SU-DHL-6 (cell line): ENCODE results near the gene AGAP5.

Experiments
- CTCF ChIP-seq: fragments of 200-600 bp; sonication (generic); IDR thresholded peaks from one replicate; pipeline ENCODE4 v1.5.1; 2017; ENCODE audit warnings: antibody characterized with exemption, mild to moderate bottlenecking, low read length, moderate library complexity; ENCODE audit not compliant: insufficient read depth, poor library complexity, severe bottlenecking
- EZH2phosphoT487 ChIP-seq: fragments of 200-600 bp; sonication (generic), shearing (Covaris generic); conservative IDR thresholded peaks from 2 replicates; pipeline ENCODE4 v1.6.1; 2018; ENCODE audit warnings: mild to moderate bottlenecking, antibody characterized with exemption, low read length, moderate library complexity, mixed read lengths

- TF ChIP-seq CTCF (no peak), EZH2phosphoT487 (no peak)
These were observed 47.2 kb downstream of the AGAP5 start for GRCh38 chr10:73650537-73651331.
